ENCODE measurements around the gene UBE2K.
"Not testable (repeated sequence)": the region's sequence is repeated elsewhere in the genome, so short reads cannot be mapped to it uniquely, and the experiment has no call there.

UBE2K gene

DNA sequence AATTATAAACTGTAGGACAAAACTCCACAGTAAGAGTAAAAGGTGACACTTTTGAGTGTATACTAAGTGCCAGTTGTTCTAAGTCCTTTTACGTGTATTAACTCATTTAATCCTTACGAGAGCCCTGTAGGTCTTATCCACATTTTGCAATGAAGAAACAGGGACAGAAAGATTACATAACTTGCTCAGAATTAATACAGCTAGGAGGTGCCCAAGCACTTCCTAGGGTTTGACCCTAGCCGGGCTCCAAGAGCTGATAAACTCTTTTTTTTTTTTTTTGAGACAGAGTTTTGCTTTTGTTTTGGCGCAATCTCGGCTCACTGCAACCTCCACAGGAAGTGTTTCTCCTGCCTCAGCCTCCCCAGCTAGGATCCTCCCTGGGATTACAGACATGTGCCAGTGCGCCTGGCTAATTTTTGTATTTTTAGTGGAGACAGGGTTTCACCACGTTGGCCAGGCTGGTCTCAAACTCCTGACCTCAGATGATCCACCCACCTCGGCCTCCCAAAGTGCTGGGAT is 110.4 kb downstream of the UBE2K start:
- DNase-seq (ENCODE audit: low spot score) = no peak

DNA sequence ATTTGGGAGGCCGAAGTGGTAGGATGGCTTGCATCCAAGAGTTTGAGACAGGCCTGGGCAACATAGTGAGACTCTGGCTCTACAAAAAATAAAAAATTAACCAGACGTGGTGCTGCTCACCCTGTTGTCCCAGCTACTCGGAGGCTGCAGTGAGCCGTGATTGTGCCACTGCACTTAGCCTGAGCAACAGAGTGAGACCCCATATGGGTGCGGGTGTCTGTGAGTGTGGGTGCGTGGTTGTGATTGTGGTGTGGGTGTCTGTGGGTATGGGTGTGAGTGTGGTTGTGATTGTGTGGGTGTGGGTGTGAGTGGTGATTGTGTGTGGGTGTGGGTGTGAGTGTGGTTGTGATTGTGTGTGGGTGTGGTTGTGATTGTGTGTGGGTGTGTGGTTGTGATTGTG is 114.6 kb downstream of the UBE2K start:
- DNase-seq (ENCODE audit: low spot score) = no peak

DNA sequence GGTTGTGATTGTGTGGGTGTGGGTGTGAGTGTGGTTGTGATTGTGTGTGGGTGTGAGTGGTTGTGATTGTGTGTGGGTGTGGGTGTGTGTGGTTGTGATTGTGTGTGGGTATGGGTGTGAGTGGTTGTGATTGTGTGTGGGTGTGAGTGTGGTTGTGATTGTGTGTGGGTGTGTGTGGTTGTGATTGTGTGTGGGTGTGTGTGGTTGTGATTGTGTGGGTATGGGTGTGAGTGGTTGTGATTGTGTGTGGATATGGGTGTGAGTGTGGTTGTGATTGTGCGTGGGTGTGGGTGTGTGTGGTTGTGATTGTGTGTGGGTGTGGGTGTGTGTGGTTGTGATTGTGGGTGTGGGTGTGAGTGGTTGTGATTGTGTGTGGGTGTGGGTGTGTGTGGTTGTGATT is 115.1 kb downstream of the UBE2K start:
- DNase-seq (ENCODE audit: low spot score) = not testable (repeated sequence)

DNA sequence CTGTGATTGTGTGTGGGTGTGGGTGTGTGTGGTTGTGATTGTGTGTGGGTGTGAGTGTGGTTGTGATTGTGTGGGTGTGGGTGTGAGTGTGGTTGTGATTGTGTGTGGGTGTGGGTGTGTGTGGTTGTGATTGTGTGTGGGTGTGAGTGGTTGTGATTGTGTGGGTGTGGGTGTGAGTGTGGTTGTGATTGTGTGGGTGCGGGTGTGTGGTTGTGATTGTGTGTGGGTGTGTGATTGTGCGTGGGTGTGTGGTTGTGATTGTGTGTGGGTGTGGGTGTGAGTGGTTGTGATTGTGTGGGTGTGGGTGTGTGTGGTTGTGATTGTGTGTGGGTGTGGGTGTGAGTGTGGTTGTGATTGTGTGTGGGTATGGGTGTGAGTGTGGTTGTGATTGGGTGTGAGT is 115.8 kb downstream of the UBE2K start:
- DNase-seq (ENCODE audit: low spot score) = not testable (repeated sequence)

DNA sequence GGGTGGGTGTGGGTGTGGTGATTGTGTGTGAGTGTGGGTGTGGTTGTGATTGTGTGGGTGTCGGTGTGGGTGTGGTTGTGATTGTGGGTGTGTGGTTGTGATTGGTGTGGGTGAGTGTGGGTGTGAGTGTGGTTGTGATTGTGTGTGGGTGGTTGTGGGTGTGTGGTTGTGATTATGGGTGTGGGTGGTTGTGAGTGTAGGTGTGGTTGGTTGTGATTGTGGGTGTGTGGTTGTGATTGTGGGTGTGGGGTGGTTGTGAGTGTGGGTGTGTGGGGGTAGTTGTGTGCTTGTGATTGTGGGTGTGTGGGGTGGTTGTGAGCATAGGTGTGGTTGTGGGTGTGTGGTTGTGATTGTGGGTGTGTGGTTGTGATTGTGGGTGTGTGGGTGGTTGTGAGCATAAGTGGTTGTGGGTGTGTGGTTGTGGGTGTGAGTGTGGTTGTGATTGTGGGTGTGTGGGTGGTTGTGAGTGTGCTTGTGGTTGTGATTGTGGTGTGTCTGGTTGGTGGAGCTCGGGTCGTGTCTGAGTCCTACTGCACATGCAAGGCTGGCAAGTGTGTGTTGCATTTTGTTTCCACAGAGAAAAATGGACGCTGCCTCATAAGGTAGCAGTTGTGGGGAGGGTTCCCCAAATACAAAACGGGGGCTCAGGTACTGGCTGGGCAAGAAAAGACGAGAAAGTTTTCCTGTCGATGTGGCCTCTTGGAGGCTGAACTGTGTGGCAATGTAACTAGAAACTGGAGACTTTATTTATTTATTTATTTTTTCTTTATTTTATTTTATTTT is 116.7 kb downstream of the UBE2K start:
- DNase-seq (ENCODE audit: low spot score) = no peak

DNA sequence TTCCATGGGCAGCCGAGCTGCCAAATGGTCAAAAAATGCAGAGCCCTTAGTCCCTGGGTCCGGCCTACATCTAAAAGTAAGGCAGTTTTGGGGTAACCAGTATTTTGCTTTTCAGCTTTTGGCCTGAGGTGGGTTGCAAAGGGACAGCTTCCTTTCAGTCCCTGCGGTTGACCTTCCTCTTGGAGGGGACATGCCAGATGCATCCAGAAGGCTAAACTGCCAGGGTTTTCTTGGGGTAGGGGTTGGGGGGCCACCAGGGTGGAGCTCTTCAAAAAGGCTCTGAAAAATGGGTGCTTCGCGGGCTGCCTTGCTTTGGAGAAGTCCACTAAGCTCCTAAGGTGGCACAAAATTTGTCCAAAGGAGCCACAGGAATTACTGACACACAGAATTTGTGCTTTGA is 120.7 kb downstream of the UBE2K start:
- no peak for DNase-seq (ENCODE audit: low spot score)

DNA sequence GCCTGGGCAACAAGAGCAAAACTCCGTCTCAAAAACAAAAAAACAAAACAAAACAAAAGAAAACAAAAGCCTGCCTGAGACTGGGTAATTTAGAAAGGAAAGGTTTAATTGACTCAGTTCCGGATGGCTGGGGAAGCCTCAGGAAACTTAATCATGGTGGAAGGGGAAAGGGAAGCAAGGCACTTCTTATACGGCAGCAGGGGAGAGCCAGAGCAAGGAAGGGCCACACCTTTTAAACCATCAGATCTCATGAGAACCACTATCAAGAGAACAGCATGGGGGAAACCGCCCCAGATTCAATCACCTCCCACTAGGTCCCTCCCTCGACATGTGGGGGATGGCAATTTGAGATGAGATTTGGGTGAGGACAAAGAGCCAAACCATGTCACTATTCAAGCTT is 122.2 kb downstream of the UBE2K start:
- DNase-seq (ENCODE audit: low spot score) = no peak

DNA sequence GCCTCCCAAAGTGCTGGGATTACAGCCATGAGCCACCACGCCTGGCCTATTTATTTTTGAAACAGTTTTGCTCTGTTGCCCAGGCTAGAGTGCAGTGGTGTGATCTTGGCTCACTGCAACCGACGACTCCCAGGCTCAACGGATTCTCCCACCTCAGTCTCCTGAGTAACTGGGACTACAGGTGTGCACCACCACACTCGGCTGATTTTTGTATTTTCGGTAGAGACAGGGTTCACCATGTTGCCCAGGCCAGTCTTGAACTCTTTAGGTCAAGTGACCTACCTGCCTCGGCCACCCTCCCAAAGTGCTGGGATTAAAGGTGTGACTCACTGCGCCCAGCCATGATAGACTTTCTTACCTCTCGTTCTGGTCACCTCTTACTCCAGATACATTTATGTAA is 124.0 kb downstream of the UBE2K start:
- DNase-seq (ENCODE audit: low spot score) = no peak

DNA sequence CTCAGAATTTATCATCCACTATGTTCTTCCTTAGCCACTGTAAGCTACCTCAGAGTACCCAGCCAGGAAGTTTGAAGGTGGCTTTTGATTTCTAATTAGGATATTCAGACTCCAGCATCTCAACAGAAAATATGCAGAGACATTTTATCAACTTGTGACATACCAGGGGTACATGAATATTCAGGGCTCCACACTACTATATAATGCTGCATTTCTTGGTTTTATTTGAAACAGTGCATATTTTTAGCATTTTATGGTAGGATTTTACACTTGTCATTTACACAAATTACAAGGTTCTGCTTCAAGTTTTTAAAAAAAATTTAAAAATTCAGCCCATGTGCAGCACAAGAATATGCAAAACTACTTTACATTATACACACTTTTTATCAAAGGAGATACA is 124.7 kb downstream of the UBE2K start:
- no peak for DNase-seq (ENCODE audit: low spot score)

DNA sequence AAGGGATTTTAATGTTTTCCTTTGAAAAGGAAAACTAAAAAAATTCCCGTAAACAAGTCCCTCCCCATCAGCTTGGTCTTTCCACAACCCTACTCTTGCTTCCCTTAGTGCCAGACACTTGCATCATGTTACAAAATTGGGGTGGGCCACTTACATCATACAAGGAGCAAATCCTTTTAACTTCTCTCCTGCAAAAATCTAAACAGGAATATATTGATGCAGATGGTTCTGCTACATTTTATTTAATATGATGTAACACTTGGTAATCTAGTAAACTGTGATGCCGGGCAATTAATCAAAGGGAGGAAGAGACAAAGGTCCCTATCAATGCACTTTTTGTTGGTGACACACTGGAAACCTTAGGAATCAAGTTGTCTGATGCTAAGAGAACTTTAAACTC is 125.3 kb downstream of the UBE2K start:
- DNase-seq (ENCODE audit: low spot score) = no peak

DNA sequence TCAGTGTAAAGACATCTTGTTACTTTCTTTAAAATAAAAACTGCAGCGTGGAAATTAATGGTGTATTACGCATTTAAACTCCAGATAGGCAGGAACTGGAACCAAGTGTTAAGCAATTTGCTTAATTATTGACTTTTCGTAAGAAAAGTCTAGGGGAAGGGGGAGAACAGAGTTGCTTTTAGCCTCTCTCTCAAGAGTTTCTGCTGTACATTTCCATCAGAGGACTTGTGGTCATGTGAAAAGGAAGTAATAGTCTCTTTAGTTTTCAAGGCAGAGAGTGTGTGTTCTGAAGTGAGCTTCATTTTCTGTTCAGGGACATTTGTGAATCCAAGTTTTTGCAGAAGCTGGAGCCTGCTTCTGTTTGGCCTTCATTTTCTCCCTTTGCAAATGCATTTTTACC is 127.2 kb downstream of the UBE2K start:
- DNase-seq (ENCODE audit: low spot score) = no peak

DNA sequence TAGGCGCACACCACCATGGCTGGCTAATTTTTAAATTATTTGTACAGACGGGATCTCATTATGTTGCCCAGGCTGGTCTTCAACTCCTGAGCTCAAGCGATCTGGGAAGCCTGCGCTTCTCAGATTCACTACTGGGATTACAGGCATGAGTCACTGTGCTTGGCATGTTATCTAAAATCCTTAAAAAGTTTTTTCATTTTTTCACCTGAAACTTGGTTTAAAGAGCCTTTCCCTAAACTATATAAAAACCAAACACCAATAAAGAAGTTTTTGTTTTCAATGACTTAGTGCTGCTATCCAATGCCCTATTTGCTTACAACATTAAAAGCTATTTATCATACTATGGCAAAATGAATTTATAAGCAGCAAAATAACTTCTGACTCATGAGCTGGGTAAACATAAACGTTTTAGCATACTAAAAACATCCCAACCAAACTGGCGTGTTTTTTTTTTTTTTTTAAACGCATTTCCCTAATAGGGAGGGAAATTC is 127.8 kb downstream of the UBE2K start:
- DNase-seq (ENCODE audit: low spot score) = no peak

All from hematopoietic multipotent progenitor cell treated with erythropoietin and hydrocortisone succinate and interleukin-3 and kit ligand, for 17 days (in vitro differentiated cells).